ENCODE data around the gene SOHLH1.

- TF ChIP-seq EGR1 (IDR thresholded peaks at IDR 0.05) (no peak), USF1 (IDR thresholded peaks at IDR 0.05) (no peak), TAF1 (IDR thresholded peaks at IDR 0.05; ENCODE audit: low read depth) (no peak), NFIC (IDR thresholded peaks at IDR 0.05) (no peak), MAX (IDR thresholded peaks at IDR 0.05) (no peak), CEBPB (IDR thresholded peaks at IDR 0.05) (no peak), FOXM1 (IDR thresholded peaks at IDR 0.05; ENCODE audit: borderline replicate concordance, low read depth) (no peak), REST (IDR thresholded peaks at IDR 0.05; ENCODE audit: low read depth) (no peak), EP300 (IDR thresholded peaks at IDR 0.05; ENCODE audit: borderline replicate concordance) (no peak), YY1 (IDR thresholded peaks at IDR 0.05; ENCODE audit: low read depth) (no peak), TCF12 (IDR thresholded peaks at IDR 0.05; ENCODE audit: low read depth) (no peak), RAD21 (IDR thresholded peaks at IDR 0.05; ENCODE audit: low read depth) (no peak), CREB1 (IDR thresholded peaks at IDR 0.05; ENCODE audit: low read depth) (no peak), TEAD4 (IDR thresholded peaks at IDR 0.05) (no peak)
Measured at GRCh38 chr9:135660407-135660806, 38.9 kb downstream of the SOHLH1 start.
